ENCODE measurements around the gene GTF3C5. TPM values are rescaled to one million over a fixed set of nuclear protein-coding genes. Genes with fewer than 3 reads are reported as not detected.
"Not testable (repeated sequence)": the region's sequence is repeated elsewhere in the genome, so short reads cannot be mapped to it uniquely, and the experiment has no call there.

Gene GTF3C5
- total RNA-seq, 4 donors from 2014 or later, result 43.5 to 51.5 (median 48.9) TPM

DNA sequence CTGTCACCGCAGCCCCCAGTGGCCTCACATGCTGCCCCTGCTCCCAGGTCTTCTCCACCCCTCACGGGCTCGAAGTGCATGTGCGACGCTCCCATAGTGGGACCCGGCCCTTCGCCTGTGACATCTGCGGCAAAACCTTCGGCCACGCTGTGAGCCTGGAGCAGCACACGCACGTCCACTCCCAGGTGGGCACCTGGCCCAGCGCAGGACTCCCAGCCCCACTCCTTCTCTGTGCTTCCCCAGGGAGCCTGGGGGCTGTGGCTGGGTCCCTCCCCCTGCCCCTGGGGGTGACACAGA, 41.8 kb upstream of the GTF3C5 start:
- WGBS, 2 donors (ENCODE audit: low coverage in 1 of 2), result no CpG with 5 or more reads among the region's 13 CpGs

DNA sequence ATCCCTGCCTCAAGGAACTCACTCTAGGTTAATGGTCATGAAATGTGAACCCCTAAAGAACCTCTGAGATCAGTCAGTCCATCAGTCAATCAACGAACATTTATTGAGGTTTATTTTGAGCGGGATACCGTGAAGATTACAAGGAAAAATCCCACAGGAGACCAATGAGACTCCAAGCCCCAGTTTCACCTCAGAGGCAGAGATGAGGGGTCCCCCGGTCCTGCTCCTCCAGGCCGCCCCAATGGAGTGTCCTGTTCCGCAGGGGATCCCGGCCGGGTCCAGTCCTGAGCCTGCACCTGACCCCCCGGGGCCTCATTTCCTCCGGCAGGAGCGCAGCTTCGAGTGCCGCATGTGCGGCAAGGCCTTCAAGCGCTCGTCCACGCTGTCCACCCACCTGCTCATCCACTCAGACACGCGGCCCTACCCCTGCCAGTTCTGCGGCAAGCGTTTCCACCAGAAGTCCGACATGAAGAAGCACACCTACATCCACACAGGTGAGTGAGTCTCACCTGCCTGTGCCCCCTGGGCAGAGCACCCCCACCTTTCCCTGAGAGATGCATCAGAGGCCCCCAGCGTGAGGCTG, 41.3 kb upstream of the GTF3C5 start:
- TF ChIP-seq POLR2A (IDR thresholded peaks at IDR 0.05) (no peak), POLR2AphosphoS5 (IDR thresholded peaks at IDR 0.05) (no peak), CTCF (IDR thresholded peaks at IDR 0.05) (no peak), EP300 (IDR thresholded peaks at IDR 0.05) (no peak)
- H3K4me1 ChIP-seq, result no peaks in the 10 kb centered on the region
- no peaks in the 10 kb centered on the region for H3K36me3 ChIP-seq
- no peaks in the 10 kb centered on the region for H3K9me3 ChIP-seq
- WGBS, 2 donors (ENCODE audit: low coverage in 1 of 2), result 80 to 90% methylated on average over 2 to 9 of the region's 23 CpGs
- H3K4me3 ChIP-seq, result no peak overlapping the region
- no peak for ATAC-seq
- H3K27me3 ChIP-seq, result peaks cover 86% of the 10 kb centered on the region
- no peak overlapping the region for H3K27ac ChIP-seq

More for the DNA sequence above, 41.8 kb upstream of the GTF3C5 start:
- H3K27ac ChIP-seq, result no peak overlapping the region
- H3K4me1 ChIP-seq, result no peaks in the 10 kb centered on the region
- ATAC-seq, result no peak
- no peak overlapping the region for H3K4me3 ChIP-seq
- H3K9me3 ChIP-seq, result no peaks in the 10 kb centered on the region
- no peaks in the 10 kb centered on the region for H3K36me3 ChIP-seq
- peaks cover 86% of the 10 kb centered on the region for H3K27me3 ChIP-seq
- TF ChIP-seq POLR2AphosphoS5 (IDR thresholded peaks at IDR 0.05), result no peak
- TF ChIP-seq POLR2A (IDR thresholded peaks at IDR 0.05), result no peak
- TF ChIP-seq EP300 (IDR thresholded peaks at IDR 0.05), result no peak
- TF ChIP-seq CTCF (IDR thresholded peaks at IDR 0.05), result no peak

DNA sequence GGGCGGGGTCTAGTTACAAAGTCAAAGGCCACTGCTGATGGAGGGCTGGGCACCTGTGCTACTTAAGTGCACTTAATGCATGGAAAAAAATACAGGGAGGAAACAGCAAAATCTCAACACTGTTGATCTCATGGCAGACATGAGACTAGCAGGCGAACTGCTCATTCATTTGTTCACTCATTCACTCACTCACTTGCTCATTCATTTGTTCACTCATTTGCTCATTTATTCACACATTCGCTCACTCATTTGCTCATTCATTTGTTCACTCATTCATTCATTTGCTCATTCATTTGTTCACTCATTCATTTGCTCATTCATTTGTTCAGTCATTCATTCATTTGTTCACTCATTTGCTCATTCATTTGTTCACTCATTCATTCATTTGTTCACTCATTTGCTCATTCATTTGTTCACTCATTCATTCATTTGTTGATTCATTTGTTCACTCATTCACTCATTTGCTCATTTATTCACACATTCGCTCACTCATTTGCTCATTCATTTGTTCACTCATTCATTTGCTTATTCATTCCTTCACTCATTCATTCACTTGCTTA, 40.7 kb upstream of the GTF3C5 start:
- not testable (repeated sequence) for H3K36me3 ChIP-seq, ATAC-seq, H3K4me3 ChIP-seq, H3K9me3 ChIP-seq, H3K27ac ChIP-seq, H3K4me1 ChIP-seq
- 74 to 90% methylated on average over 2 to 3 of the region's 4 CpGs for WGBS, 2 donors (ENCODE audit: low coverage in 1 of 2)
- peaks cover 86% of the 10 kb centered on the region for H3K27me3 ChIP-seq

DNA sequence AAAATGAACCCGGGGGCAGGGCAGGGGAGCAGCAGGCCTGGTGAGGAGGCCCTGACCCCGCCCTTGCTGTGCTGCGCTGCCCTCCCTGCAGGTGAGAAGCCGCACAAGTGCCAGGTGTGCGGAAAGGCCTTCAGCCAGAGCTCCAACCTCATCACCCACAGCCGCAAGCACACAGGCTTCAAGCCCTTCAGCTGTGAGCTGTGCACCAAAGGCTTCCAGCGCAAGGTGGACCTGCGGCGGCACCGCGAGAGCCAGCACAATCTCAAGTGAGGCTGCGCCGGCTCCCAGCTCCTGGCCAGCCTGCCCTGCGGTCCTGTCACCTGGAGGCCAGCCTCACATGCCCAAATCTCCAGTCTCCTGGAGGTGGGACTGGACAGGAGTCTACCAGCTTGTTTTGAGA, 40.0 kb upstream of the GTF3C5 start:
- Histone ChIP-seq H3K4me3 (no peak overlapping the region), H3K27me3 (peaks cover 85% of the 10 kb centered on the region)
- WGBS, 2 donors (ENCODE audit: low coverage in 1 of 2), result no CpG with 5 or more reads among the region's 14 CpGs

More for the DNA sequence above, 40.0 kb upstream of the GTF3C5 start:
- no peaks in the 10 kb centered on the region for H3K36me3 ChIP-seq
- H3K9me3 ChIP-seq, result no peaks in the 10 kb centered on the region
- no peak for TF ChIP-seq EP300 (IDR thresholded peaks at IDR 0.05)
- TF ChIP-seq POLR2AphosphoS5 (IDR thresholded peaks at IDR 0.05), result no peak
- no peak for TF ChIP-seq CTCF (IDR thresholded peaks at IDR 0.05)
- H3K27ac ChIP-seq, result no peak overlapping the region
- ATAC-seq, result no peak
- H3K4me1 ChIP-seq, result no peaks in the 10 kb centered on the region
